Prostate gland (tissue), 2 donors: ENCODE measurements around the gene TOR1B. TPM values are rescaled to one million over a fixed set of nuclear protein-coding genes. Genes with fewer than 3 reads are reported as not detected.
A peak's percentile ranks its signal among the peaks of the same experiment; 100 is the strongest.

Experiments used
- DNase-seq: peaks from one replicate; pipeline ENCODE4 v3.0.0-alpha.2; 2019; ENCODE audit warnings: low spot score
- H3K27ac ChIP-seq, 2 donors: fragments of 200-600 bp; sonication (generic); 2 replicates each; pipeline ENCODE4 v1.5.1; 2017 to 2019
- H3K27me3 ChIP-seq: fragments of 200-600 bp; sonication (generic); replicated peaks from 2 replicates; pipeline ENCODE4 v1.5.1; 2019; ENCODE audit not compliant: insufficient read depth
- H3K36me3 ChIP-seq, 2 donors: fragments of 200-600 bp; sonication (generic); 1 replicate in 1 of 2; 2 replicates in 1 of 2; pipeline versions ENCODE4 v1.5.1 to v1.8.1; 2017 to 2019
- H3K4me1 ChIP-seq: fragments of 200-600 bp; sonication (generic); replicated peaks from 2 replicates; pipeline ENCODE4 v1.5.1; 2019
- H3K4me3 ChIP-seq, 2 donors: fragments of 200-600 bp; sonication (generic); 2 replicates each; pipeline ENCODE4 v1.5.1; 2017 to 2019
- H3K9me3 ChIP-seq: fragments of 200-600 bp; sonication (generic); 2 replicates; pipeline ENCODE4 v1.5.1; 2017
- POLR2A ChIP-seq: fragments of 450-650 bp; IDR thresholded peaks from one replicate; pipeline ENCODE4 v1.6.1; 2016; ENCODE audit warnings: antibody characterized with exemption, mild to moderate bottlenecking
- POLR2AphosphoS5 ChIP-seq: sonication (generic); formaldehyde crosslinking; IDR thresholded peaks from one replicate; pipeline ENCODE4 v1.6.1; 2017; ENCODE audit warnings: antibody characterized with exemption
- WGBS: methylation state at CpG from one replicate; pipeline ENCODE4 v1.1.5; 2018; 5-methylcytosine and 5-hydroxymethylcytosine counted together
- intact Hi-C: fragments of 100-400 bp; cut with DNase I; formaldehyde crosslinking; loops from one replicate; pipeline ENCODE4 v1.14.2; 2022
- total RNA-seq, 2 donors: library from RNA; depleted of rRNA; stranded (reverse); fragments of >200 nt; gene quantifications; one replicate each; pipeline ENCODE4 v1.1.0, GENCODE V29; 2016
- TF ChIP-seq, protein P1 (sequence below), 4 experiments: fragments of 200-600 bp in 2 of 4; fragments of 450-650 bp in 2 of 4; sonication (generic) in 2 of 4; IDR thresholded peaks; 1 replicate in 3 of 4; 2 replicates in 1 of 4; pipeline ENCODE4 v1.5.1; 2016 to 2019; ENCODE audit warnings: antibody characterized with exemption in 4 of 4, mild to moderate bottlenecking in 2 of 4, moderate library complexity in 2 of 4

The TOR1B gene
- total RNA-seq, 2 donors from 2014 or later = 31.4 to 35.7 TPM

DNA sequence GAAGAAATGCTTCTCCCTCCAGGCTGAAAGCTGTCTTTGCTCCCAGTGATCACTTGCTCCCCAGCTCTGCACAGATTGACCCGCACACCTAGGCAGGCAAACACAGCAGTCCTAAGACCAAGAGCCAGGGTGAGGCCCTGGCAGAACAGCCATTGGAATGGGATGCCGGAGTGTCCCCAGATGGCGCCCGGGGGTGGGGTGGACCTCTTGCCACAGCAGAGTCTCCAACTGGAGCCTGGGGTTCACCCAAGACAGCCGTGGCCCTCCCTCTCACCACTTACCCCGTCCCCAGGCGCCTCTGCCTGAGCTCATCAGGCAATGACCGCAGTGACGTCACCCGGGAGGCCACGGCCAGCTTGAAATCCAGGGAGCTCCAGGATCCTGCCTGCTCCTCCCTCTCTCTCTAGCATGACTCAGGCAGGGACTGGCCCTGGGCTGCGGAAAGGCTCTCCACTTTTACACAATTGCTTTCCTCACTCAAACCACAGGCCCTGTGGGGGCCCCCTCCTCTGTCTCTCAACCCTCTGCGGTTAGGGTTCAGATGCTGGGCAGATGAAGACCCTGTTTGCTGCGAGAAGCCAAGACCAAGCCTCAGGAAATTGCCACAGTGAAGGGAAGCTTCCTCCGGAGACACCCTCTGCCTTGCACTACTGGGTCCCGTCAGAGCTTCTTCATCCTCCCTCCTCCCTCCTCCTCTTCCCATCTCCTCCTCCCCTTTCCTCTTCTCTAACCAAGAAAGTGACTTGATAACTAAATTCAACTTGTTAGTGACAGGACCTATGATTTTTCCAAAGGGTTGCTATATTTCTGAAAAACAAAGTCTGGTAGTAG is 25.8 kb upstream of the TOR1B start:
- 15% methylated on average over 11 of the region's 16 CpGs for WGBS
- Histone ChIP-seq H3K9me3 (no peaks in the 10 kb centered on the region), H3K4me3 (no peak overlapping the region), H3K4me1 (no peaks in the 10 kb centered on the region), H3K27me3 (no peaks in the 10 kb centered on the region), H3K27ac (peak overlapping the region; percentile 22 to 52), H3K36me3 (no peaks in the 10 kb centered on the region)
- peak; percentile 49 for DNase-seq
- TF ChIP-seq POLR2AphosphoS5 (peak; percentile 46), POLR2A (no peak)
- TF ChIP-seq, protein P1, sequence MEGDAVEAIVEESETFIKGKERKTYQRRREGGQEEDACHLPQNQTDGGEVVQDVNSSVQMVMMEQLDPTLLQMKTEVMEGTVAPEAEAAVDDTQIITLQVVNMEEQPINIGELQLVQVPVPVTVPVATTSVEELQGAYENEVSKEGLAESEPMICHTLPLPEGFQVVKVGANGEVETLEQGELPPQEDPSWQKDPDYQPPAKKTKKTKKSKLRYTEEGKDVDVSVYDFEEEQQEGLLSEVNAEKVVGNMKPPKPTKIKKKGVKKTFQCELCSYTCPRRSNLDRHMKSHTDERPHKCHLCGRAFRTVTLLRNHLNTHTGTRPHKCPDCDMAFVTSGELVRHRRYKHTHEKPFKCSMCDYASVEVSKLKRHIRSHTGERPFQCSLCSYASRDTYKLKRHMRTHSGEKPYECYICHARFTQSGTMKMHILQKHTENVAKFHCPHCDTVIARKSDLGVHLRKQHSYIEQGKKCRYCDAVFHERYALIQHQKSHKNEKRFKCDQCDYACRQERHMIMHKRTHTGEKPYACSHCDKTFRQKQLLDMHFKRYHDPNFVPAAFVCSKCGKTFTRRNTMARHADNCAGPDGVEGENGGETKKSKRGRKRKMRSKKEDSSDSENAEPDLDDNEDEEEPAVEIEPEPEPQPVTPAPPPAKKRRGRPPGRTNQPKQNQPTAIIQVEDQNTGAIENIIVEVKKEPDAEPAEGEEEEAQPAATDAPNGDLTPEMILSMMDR (IDR thresholded peaks at IDR 0.05) = no peak
- intact Hi-C loops = no loop called here

DNA sequence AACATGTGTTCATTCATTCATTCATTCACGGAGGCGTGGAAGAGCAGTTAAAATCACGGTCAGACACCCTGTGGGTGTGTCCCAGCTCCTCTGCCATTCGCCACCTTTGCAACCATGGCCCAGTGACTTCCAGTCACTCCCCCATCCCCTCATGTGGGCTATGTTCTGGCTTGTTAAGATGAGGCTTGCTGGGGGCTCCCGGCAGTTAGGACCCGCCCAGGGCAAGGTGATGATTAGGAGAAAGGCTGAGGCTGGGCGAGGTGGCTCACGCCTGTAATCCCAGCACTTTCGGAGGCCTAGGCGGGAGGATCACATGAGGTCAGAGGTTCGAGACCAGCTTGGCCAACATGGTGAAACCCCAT is 25.2 kb upstream of the TOR1B start:
- WGBS = 64% methylated on average over 11 of the region's 11 CpGs
- DNase-seq = no peak
- Histone ChIP-seq H3K36me3 (no peaks in the 10 kb centered on the region), H3K4me3 (no peak overlapping the region), H3K9me3 (no peaks in the 10 kb centered on the region), H3K27ac (peak overlapping the region; percentile 14 to 22), H3K27me3 (no peaks in the 10 kb centered on the region), H3K4me1 (no peaks in the 10 kb centered on the region)
- TF ChIP-seq POLR2A = no peak
- TF ChIP-seq POLR2AphosphoS5 = no peak
- TF ChIP-seq, protein P1 (IDR thresholded peaks at IDR 0.05) = no peak
- intact Hi-C loops = no loop called here

DNA sequence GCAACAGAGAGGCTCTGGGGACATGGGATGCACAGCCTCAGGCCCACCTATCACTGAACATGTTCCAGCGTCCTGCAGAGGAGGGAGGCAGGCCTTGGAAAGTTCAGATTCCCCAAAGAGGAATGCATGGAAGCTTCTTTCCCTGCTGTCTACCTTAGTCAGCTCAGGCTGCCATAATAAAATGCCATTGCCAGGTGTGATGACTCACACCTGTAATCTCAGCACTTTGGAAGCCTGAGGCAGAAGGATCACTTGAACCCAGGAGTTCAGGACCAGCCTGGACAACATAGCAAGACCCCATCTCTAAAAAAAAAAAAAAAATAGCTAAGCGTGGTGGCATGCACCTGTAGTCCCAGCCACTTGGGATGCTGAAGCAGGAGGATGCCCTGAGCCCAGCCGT is 24.5 kb upstream of the TOR1B start:
- DNase-seq = no peak
- no peaks in the 10 kb centered on the region for H3K9me3 ChIP-seq
- intact Hi-C loops = no loop called here
- no peaks in the 10 kb centered on the region for H3K36me3 ChIP-seq
- no peak overlapping the region for H3K27ac ChIP-seq
- no peak overlapping the region for H3K4me3 ChIP-seq
- H3K27me3 ChIP-seq = no peaks in the 10 kb centered on the region
- H3K4me1 ChIP-seq = no peaks in the 10 kb centered on the region
- TF ChIP-seq POLR2A (no peak), POLR2AphosphoS5 (no peak)
- TF ChIP-seq, protein P1 (IDR thresholded peaks at IDR 0.05) = no peak
- 86% methylated on average over 3 of the region's 3 CpGs for WGBS

DNA sequence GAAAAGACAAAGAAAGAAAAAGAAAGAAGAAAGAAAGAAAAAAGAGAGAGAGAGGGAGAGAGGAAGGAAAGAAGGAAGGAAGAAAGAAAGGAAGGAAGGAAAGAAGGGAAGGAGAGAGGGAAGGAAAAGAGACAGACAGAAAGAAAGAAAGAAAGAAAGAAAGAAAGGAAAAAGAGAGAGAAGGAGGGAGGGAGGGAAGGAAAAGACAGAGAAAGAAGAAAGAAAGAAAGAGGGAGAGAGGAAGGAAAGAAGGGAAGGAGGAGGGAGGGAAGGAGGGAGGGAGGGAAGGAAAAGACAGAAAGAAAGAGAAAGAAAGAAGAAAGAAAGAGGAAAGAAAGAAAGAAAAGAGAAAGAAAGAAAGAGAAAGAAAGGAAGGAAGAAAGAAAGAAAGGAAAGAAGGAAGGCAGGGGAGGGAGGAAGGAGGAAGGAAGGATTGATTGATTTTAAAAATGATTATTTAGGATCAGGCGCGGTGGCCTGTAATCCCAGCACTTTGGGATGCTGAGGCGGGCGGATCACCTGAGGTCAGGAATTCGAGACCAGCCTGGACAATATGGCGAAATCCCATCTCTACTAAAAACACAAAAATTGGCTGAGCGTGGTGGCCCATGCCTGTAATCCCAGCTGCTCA is 23.3 kb upstream of the TOR1B start:
- TF ChIP-seq, protein P1 (IDR thresholded peaks at IDR 0.05) = no peak
- no peak for TF ChIP-seq POLR2A
- no peak for TF ChIP-seq POLR2AphosphoS5
- no peaks in the 10 kb centered on the region for H3K4me1 ChIP-seq
- no peaks in the 10 kb centered on the region for H3K9me3 ChIP-seq
- H3K36me3 ChIP-seq = no peaks in the 10 kb centered on the region
- no peak for DNase-seq
- no peaks in the 10 kb centered on the region for H3K27me3 ChIP-seq
- H3K4me3 ChIP-seq = no peak overlapping the region
- WGBS = 91% methylated on average over 7 of the region's 7 CpGs
- intact Hi-C loops = loop anchor here (5.0 kb wide), 1 partner anchor 647 kb away; no protein-coding TSS in a partner anchor
- H3K27ac ChIP-seq = no peak overlapping the region
